RPMI7951 (cell line): ENCODE data around the gene CNBP. TPM values are rescaled to one million over a fixed set of nuclear protein-coding genes. Genes with fewer than 3 reads are reported as not detected.
"Not testable (repeated sequence)": the region's sequence is repeated elsewhere in the genome, so short reads cannot be mapped to it uniquely, and the experiment has no call there.

Source experiments
- DNase-seq: peaks from one replicate; pipeline ENCODE4 v3.0.0-alpha.2; 2012; ENCODE audit warnings: low read depth
- total RNA-seq: library from RNA; depleted of rRNA; stranded (reverse); fragments of >200 nt; shearing (Covaris generic); gene quantifications from 2 replicates; pipeline ENCODE4 v1.2.3, GENCODE V29; 2014

The CNBP gene
- total RNA-seq, 1 experiment from 2014 or later: 394 TPM

DNA sequence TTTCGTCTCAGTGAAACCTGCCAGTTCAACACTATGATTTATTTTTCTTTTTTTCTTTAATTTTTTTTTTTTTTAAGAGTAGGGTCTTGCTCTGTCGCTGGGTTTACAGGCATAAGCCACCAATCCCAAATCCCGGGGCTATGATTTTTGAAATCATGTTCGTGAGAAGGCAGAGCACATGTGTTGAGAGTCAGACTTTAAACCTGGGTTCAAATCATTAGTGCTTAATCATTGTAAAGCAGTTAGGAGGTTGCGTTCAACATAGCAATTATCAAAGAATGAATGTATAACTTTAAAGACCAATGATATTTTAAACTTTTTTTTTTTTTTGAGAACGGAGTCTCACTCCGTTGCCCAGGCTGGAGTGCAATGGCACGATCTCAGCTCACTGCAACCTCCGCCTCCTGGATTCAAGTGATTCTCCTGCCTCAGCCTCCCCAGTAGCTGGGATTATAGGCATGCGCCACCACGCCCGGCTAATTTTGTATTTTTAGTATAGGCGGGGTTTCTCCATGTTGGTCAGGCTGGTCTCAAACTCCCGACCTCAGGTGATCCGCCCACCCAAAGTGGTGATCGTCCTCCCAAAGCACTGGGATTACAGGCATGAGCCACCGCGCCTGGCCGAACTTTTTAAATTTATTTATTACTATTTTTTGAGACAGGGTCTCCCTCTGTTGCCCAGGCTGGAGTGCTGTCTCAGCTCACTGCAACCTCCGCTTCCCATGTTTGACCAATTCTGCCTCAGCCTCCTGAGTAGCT lies 1.3 kb upstream of the CNBP start:
- DNase-seq: not testable (repeated sequence)

DNA sequence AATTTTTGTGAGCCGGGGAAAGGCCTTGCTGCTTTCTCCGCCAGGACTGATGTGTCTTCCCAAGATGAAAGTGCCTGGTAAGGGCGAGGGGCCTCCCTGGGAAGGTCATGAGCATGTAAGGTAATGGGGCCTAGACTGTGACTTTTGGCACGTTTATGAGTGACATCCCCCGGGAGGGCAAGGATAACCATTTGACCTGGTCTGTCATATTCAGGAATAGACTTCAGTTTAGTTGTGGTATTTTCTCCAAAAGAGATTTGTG lies 631 bp upstream of the CNBP start:
- peak; percentile 22 for DNase-seq

DNA sequence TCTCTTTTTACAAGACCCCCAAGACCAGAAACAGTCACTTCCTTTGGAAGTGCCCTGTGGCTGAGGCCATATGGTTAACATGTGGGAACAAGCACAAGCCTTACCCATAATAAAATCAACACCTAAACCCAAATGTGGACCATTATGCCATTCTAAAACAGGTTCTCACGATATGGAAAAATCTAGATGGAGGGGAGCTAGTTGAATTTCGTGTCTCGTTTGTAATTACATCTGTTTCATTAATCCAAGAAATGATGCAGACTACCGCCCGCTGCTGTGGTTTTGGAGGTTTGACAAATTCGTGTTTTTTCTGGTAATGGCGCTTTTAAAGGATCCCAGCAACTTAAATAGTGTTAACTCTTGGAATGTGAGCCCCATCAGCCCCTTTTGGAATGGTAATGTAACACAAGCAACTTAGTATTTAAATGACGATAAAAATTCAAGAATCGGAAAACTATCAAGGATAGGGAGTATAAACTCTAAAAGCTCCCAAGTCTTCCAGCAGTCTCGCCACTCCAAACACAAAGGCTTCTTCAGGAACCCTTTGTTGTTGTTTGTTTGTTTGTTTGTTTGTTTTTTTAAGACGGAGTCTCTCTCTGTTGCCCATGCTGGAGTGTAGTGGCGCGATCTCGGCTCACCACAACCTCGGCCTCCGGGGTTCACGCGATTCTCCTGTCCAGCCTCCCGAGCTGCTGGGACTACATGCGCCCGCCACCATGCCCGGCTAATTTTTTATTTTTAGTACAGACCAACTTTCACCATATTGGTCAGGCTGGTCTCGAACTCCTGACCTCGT lies 1.1 kb downstream of the CNBP start:
- peak; percentile 77 for DNase-seq

DNA sequence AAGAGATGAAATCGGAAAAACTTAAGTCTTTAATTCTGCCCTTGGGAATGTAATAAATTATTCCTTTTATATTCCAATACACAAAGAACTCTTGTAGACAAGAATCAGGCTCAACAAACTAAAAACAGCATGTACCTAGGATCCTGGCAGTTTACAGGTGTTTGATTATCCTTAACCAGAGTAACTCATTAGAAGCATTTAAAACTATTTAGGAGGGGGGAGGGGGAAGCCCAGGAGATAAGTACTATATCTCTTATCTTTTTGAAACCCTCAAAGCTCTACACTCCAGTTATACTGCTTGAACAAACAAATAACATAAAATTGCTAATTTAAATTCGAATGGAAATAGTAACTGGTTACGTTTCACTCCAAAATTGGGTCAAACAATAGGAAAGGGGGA lies 1.9 kb downstream of the CNBP start:
- no peak for DNase-seq

DNA sequence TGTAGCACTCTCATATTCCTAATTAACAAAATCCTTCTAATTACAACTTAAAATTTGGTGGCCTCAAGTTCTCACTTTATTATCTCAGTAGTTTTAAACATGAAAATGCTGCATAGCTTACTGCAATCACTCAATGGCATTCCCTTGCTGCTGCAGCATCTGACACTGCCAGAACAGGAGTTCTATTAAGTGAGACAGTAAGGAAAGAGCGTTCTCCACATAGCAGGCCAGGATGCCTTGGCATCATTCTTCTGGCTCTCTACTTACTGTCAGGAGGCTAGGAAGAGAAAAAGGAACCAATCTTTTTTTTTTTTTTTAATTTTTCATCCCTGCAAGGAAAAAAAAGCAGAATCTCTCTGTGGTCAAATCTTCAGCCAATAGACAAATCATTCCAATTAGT lies 3.2 kb downstream of the CNBP start:
- DNase-seq: no peak

DNA sequence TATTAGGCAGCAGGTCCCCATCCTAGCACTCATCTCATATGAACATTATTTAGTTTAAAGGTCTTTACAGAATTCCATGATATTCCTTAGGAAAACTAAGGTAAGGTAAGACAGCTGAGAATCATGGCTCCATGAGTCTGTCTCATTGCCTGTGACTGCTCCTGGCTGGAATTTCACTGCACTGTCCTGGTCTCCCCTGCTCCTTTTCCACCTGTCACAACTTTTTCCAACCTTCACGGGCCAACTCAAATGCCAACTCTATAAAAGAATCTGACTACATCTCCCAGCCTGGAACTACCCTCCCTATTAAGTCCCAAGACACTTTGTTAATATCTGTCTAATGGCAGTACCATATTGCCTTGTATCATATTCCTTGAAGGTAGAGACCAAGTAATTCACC lies 7.6 kb downstream of the CNBP start:
- DNase-seq: no peak

DNA sequence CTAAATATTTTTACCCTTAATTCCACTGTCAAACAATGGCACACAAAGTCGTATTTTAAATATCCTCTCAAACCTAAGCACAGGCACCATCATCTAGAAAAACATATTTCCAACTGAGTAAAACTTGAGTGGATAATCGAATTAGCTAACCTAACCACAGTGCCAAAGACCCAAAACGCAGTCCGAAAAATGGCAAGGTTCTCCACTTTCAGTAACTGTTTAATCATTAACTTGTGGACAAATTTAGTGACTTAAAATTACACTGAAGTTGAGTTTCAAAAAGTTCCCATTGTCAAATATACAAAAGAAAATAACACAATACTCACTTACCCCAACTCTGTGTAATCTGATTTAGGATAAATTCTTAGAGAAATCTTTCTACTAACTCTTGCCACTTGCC lies 10.0 kb downstream of the CNBP start:
- no peak for DNase-seq

DNA sequence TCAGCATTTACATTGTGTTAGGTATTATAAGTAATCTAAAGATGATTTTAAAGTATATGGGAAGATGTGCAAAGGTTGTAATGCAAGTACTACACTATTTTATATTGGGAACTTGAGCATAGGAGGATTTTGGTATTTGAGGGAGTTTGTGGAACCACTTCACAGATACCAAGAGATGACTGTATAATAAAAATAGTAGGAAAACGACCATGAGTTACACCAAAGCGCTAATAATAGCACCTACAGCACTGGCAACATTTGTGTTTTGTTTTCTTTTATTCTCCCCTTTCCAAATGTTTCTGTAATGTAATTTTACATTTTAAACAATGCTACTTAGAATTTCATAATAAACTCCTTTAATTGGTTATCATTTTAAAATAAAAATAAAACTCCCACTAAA lies 10.5 kb downstream of the CNBP start:
- DNase-seq: no peak

DNA sequence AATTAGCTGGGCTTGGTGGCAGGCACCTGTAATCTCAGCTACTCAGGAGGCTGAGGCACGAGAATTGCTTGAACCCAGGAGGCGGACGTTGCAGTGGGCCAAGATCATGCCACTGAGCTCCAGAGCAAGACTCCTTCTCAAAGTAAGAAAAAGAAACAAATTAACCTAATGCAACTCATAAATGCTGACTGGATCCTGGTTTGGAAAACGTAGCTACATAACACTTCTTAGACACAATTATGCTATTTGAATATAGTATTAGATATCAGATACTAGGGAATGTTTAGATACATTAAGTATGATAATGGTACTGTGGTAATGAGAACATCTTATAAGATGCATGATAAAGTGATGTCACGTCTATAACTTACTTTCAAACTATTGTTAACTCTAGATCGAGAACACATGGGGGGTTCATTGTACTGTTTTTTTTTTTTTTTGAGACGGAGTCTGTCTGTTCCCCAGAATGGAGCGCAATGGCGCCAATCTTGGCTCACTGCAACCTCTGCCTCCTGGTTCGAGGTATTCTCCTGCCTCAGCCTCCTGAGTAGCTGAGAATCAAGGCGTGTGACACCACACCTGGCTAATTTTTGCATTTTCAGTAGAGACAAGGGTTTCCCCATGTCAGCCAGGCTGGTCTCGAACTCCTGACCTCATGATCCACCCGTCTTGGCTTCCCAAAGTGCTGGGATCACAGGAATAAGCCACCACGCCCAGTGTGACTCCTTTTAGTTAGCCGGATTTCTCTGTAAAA lies 16.9 kb downstream of the CNBP start:
- DNase-seq: no peak

DNA sequence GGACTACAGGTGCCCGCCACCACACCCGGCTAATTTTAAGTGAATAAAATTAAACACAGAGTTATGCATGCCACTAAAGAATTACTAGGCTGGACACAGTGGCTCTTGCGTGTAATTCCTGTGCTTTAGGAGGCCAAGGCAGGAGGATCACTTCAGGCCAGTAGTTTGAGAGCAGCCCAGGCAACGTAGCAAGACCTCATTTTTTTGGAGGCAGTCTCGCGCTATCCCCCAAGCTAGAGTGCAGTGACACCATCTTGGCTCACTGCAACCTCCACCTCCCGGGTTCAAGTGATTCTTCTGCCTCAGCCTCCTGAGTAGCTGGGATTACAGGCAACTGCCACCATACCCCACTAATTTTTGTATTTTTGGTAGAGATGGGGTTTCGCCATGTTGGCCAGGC lies 18.1 kb downstream of the CNBP start:
- DNase-seq: not testable (repeated sequence)

DNA sequence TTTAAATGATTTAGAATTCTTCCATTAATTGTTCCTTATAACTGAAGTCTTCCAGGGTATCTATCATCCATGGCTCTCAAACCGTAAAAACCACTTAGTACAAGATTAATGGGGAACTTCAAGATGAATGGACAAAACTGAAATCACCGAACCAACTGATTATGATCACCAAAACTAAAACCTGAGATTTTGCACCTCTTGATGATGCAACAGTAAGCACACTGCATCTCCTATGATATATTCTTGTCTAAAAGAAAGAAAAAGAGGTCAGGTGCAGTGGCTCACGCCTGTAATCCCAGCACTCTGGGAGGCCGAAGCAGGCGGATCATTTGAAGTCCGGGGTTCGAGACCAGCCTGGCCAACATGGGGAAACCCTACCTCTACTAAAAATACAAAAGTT lies 19.2 kb downstream of the CNBP start:
- DNase-seq: no peak

DNA sequence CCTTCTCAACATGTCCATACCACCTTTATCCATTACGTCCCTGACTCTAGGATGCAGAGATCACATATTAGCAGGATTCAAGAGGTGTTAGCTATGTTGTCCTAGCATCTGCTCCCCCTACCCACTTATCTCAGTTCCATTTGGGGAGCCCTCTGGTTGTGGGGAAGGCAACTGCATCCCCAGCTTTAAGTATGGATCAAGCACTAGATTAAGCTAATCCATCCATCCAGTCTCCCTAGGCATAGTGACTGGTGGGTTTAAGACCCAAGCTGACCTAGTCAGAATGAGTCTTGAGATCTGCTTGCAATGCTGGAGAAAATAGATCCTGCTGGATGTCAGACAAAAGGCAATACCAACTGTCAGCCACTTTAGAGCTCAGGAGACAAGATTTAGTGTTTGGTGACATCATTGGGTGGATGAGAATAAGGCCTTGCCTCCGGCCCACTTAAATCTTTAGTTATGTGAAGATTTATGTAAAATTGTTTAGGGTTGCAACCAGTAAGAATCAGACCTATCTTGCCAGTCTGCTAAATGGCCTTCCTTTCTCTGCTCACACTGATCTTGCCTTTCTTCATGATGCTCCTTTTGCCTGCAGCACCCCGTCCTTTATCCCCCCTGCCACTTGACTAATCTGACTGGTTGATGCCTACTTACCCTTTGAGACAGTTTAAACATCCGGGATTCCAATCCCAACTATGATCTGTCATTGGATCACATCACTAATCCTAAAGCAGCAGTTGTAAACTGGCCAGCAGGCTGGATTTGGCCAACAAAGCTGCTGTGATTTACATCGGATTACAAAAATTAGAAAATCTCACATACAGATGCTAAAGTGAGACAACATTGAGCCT lies 20.7 kb downstream of the CNBP start:
- DNase-seq: peak; percentile 12

DNA sequence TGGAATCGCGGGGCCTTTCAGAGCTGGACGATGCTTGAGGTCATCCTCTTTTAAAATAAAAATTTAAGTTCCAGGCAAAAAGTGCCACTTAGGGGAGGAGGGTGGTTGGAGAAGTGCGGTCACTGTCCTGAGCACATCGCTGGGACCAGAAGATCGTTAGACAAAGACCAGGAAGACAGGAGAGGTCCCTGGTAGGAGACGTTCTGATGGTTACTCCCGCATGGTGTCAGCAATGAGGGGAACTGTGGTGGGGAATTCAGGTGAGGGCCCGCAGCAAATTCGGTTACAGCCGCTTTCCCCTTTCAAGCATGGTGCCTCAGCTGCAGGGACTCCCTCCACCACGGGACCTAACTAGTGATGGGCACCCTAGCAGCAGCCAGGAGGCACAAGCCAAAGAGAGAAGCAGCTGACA lies 21.8 kb downstream of the CNBP start:
- DNase-seq: peak; percentile 35

DNA sequence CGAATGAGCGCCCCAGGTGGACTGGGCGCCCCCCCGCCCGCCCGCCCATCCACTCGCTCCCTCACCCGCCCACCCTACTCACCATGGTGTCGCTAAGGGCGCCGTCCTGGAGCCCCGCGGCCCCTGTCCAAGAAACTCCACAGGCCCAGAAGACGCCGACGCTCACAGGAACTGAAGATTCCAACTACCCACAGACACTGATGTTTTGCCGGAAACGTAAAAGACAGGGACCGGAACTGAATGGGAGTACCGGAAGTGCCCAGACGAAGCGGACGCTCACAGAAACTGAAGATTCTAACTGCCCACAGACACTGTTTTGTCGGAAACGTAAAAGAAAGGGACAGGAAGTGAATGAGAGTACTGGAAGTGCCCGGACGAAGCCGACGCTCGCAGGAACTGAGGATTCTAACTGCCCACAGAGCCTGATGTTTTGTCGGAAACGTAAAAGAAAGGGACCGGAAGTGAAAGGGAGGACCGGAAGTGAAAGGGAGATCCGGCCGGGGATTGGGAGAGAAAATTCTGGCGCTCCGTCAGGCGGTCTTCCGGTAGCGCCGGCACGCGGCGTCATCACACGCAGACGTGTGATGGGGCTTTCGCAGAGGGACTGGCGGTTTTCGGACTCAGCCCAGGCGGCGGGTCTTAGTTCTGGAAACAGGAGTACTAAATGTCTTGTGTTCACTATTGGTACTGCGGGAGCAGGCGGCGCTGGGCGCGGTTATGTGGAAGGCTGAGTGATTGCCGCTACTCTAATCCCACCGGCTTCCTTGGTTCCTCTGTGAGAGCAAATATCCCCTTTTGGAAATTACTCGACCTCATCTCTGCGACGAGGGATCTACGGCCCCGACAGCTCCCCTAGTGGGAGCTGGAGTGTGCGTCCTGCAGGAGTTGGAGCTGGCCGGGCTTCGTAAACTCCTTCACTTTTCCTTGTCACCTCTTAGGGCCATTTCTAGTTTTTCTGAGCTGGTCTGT lies 22.5 kb downstream of the CNBP start, which contains the start of gene ISY1:
ISY1 (minus strand) TSS at position 173 of the 969 bp plus-strand sequence; CDS start at position 85, 88 bp downstream.
- peak; percentile 97 for DNase-seq

DNA sequence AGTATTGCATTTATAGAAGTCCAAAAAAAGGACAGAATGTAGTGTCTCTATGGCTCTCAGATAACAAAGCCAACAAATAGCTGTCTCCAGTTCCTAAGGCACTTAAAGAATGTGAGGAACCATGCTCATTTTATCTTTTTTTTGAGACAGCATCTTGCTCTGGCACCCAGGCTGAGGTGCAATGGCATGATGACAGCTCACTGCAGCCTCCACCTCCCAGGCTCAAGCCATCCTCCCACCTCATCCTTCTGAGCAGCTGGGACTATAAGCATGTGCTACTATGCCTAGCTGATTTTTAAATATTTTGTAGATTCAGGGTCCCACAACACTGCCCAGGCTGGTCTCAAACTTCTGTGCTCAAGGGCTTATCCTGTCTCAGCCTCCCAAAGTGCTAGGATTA lies 38.9 kb downstream of the CNBP start:
- DNase-seq: no peak

DNA sequence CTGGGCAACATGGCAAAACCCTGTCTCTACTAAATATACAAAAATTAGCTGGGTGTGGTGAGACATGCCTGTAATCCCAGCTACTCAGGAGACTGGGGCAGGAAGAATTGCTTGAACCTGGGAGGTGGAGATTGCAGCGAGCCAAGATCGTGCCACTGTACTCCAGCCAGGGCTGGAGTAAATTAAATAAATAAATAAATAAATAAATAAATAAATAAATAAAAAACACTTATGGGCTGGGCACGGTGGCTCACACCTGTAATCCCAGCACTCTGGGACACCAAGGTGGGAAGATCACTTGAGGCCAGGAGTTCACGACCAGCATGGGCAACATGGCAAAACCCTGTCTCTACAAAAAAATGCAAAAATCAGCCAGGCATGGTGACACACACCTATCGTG lies 42.7 kb downstream of the CNBP start:
- not testable (repeated sequence) for DNase-seq

DNA sequence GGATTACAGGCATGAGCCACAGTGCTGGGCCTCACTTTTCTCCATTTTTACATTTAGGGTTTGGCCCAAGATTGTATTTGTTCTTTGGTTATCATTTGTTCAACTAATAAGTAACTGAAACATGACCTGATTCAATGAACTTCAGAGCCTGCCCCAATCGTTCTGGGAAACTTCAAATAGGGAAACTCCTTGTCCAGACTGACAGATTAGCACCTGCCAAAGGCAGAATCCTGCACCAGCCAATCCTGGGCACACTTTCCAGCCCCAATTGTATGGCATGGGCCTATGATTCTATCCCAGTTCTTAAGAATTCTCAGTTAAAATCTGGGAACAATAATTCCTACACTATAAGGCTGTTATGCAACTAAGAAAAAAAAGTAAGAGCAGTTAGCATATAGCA lies 43.8 kb downstream of the CNBP start:
- DNase-seq: no peak

DNA sequence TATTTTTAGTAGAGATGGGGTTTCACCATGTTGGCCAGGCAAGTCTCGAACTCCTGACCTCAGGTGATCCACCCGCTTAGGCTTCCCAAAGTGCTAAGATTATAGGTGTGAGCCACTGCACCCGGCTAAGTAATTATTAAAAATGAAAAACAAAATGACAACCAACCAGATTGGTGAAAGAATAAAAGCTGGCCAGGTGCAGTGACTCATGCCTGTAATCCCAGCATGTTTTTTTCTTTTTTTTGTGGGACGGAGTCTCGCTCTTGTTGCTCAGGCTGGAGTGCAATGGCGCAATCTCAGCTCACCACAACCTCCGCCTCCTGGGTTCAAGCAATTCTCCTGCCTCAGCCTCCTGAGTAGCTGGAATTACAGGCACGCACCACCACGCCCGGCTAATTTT lies 47.4 kb downstream of the CNBP start:
- not testable (repeated sequence) for DNase-seq

DNA sequence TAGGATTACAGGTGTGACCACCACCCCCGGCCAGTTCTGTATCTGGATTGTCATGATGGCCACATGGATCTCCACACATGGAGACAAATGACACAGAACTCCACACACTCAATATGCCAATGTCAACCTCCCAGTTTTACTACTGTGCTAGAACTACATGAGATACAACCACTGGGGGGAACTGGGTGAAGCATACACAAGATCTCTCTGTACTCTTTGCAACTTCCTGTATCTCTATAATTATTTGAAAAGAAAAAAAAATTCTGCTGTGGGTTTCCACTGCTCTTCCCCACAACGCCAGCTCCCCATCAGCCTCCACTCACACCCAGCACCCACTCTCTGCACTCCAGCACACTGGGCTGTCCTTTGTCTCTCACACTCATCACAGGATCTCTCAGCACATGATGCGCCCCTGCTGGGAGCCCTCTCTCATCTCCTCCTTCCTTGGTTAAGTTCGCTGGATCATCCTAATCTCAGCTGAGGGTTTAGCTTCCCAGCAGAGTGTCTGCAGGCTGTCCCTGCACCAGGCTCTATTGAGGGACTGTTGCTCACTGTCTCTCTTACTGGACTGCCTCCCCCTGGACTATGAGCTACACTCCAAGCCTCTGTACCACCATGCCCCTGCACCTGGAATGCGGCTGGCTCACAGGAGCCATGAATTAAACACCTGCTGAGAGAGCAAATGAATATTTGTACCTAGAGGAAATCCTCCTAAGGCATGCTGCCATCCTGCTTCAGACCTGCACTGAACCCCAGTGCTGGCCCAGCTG lies 51.4 kb downstream of the CNBP start:
- no peak for DNase-seq
